GM23248 (cell line): ENCODE results near the gene RASGEF1C.

ENCODE experiments used
- EZH2 ChIP-seq: fragments of 200-600 bp; sonication (generic); IDR thresholded peaks from 2 replicates; pipeline ENCODE4 v1.6.1; 2018; ENCODE audit warnings: antibody characterized with exemption, mild to moderate bottlenecking; ENCODE audit not compliant: insufficient read depth, poor library complexity, severe bottlenecking
- EZH2phosphoT487 ChIP-seq: fragments of 200-600 bp; sonication (generic); IDR thresholded peaks from 2 replicates; pipeline ENCODE4 v1.6.1; 2018; ENCODE audit warnings: antibody characterized with exemption, moderate library complexity, mild to moderate bottlenecking, low read depth; ENCODE audit not compliant: insufficient read depth

DNA sequence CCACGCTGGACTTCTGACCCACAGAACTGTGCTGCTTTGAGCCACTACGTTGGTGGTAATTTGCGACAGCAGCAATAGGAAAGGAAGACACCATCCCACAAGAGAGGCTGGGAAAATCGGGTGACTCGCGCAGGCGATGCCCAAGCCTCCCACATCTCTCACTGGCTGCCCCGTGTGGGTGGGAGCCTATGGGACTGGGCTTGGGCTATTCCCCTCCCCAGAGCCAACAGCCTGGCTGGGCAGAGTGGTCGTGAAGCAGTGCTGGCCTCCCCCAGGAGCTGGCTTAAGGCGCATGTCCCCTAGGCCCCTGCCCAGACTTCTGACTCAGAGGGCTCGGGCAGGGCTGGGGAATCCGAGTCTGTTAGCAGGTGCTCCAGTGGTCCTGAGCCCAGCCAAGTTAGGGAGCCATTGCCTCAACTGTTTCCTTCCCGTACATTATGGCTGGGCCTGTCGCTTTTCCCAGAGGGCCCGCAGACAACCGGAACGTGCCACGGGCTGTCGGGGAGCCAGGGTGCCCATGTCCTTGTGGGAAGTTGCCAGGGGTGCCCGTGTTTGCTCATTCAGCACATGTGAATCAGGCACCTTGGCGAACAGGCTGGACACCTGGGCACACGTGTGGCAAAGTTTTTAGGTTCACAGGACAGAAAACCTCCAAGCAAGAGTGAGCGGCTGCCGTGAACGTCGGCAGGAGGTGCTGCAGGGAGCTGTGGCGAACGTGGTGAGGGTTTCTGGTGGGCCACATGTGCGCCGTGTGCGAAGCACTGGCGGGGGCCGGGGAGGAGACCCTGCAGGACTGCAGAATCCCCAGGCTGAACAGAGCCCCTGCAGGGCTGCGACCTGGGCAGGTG, 7.0 kb upstream of the RASGEF1C start:
- TF ChIP-seq EZH2phosphoT487 (no peak), EZH2 (no peak)
